A549 (cell line): ENCODE data around the gene SAMM50. TPM values are rescaled to one million over a fixed set of nuclear protein-coding genes. Genes with fewer than 3 reads are reported as not detected.

Experiments
- ATAC-seq, 2 experiments: fragments of 200-7000 bp in 1 of 2; fragments of >200 bp in 1 of 2; cut with Nextera tagmentation in 1 of 2; cut with Tn5 transposase in 1 of 2; 3 replicates each; pipeline versions ENCODE4 v1.8.0 to v1.9.1; 2018 to 2020; ENCODE audit warnings: mild to moderate bottlenecking in 1 of 2, moderate library complexity in 1 of 2
- CTCF ChIA-PET: fragments of 300-600 bp; sonication (Branson Sonifier 250); formaldehyde crosslinking; extraction: SDS; loops from one replicate; lab custom pipeline; 2021; ENCODE audit warnings: antibody characterized with exemption, inconsistent platforms; lab: Yijun Ruan, JAX
- POLR2A ChIA-PET: fragments of 350-600 bp; formaldehyde crosslinking; extraction: SDS; loops from one replicate; lab custom pipeline; 2021; ENCODE audit warnings: antibody characterized with exemption, inconsistent platforms; lab: Yijun Ruan, JAX
- DNase-seq, 2 experiments: peaks; one replicate each; pipeline versions ENCODE4 v3.0.0 to v3.0.0-alpha.2; 2011 to 2016; ENCODE audit warnings: low read depth in 1 of 2, low spot score in 1 of 2
- FAIRE-seq: peaks from 2 replicates; lab custom pipeline; 2011; peaks lifted over from hg19 to GRCh38; lab: Jason Lieb, UNC
- H3K27ac ChIP-seq, 2 experiments: fragments of >200 bp; sonication (Bioruptor Twin); formaldehyde crosslinking; 3 replicates each; pipeline ENCODE4 v1.5.1; 2016 to 2017
- H3K4me1 ChIP-seq: fragments of >200 bp; sonication (Bioruptor Twin); formaldehyde crosslinking; 3 replicates; pipeline ENCODE4 v1.6.1; 2016
- H3K4me2 ChIP-seq: fragments of >200 bp; sonication (Bioruptor Twin); formaldehyde crosslinking; 3 replicates; pipeline ENCODE4 v1.6.1; 2016
- H3K4me3 ChIP-seq: fragments of >200 bp; sonication (Bioruptor Twin); formaldehyde crosslinking; 3 replicates; pipeline ENCODE4 v1.5.1; 2016
- H3K9me3 ChIP-seq: fragments of >200 bp; sonication (Bioruptor Twin); formaldehyde crosslinking; 3 replicates; pipeline ENCODE4 v1.6.1; 2016
- BHLHE40 ChIP-seq: IDR thresholded peaks from 2 replicates; pipeline ENCODE4 v1.6.1; 2012; ENCODE audit warnings: low read depth, low read length, inconsistent platforms
- CBX2 ChIP-seq: fragments of 200-600 bp; sonication (generic); IDR thresholded peaks from 2 replicates; pipeline ENCODE4 v1.6.1; 2016; ENCODE audit warnings: low read depth, mild to moderate bottlenecking, borderline replicate concordance
- CEBPB ChIP-seq, 2 experiments: fragments of >200 bp in 1 of 2; sonication (Bioruptor Twin) in 1 of 2; formaldehyde crosslinking in 1 of 2; IDR thresholded peaks; 2 replicates each; pipeline ENCODE4 v1.6.1; 2012 to 2016
- EHF ChIP-seq: fragments of 250-450 bp; sonication (Bioruptor Pico); IDR thresholded peaks from 2 replicates; pipeline ENCODE4 v1.5.0; 2020; ENCODE audit warnings: mild to moderate bottlenecking
- ESRRA ChIP-seq: fragments of 150-350 bp; IDR thresholded peaks from 2 replicates; pipeline ENCODE4 v1.6.1; 2014; ENCODE audit warnings: mild to moderate bottlenecking, low read length, borderline replicate concordance
- FOSB ChIP-seq: fragments of 250-450 bp; sonication (Bioruptor Pico); IDR thresholded peaks from 2 replicates; pipeline ENCODE4 v1.5.0; 2020; ENCODE audit warnings: mild to moderate bottlenecking, moderate library complexity
- HOXB5 ChIP-seq: fragments of 250-450 bp; sonication (Bioruptor Pico); IDR thresholded peaks from 2 replicates; pipeline ENCODE4 v1.5.0; 2020; ENCODE audit warnings: mild to moderate bottlenecking, moderate library complexity
- JUN ChIP-seq, 2 experiments: fragments of >200 bp; sonication (Bioruptor Twin); formaldehyde crosslinking; IDR thresholded peaks; 2 replicates in 1 of 2; 3 replicates in 1 of 2; pipeline ENCODE4 v1.6.1; 2016 to 2017
- KDM1A ChIP-seq: fragments of 200-600 bp; sonication (generic); IDR thresholded peaks from 2 replicates; pipeline ENCODE4 v1.6.1; 2016; ENCODE audit warnings: low read depth, mild to moderate bottlenecking
- MAX ChIP-seq: IDR thresholded peaks from 2 replicates; pipeline ENCODE4 v1.6.1; 2012
- PHF8 ChIP-seq: fragments of 200-600 bp; sonication (generic); IDR thresholded peaks from 2 replicates; pipeline ENCODE4 v1.6.1; 2016; ENCODE audit warnings: low read depth, mild to moderate bottlenecking, antibody characterized with exemption, moderate library complexity, borderline replicate concordance
- POLR2A ChIP-seq: IDR thresholded peaks from 2 replicates; pipeline ENCODE4 v1.6.1; 2012; ENCODE audit warnings: mild to moderate bottlenecking, low read length
- RAD21 ChIP-seq, 2 experiments: fragments of >200 bp in 1 of 2; sonication (Bioruptor Twin) in 1 of 2; formaldehyde crosslinking in 1 of 2; IDR thresholded peaks in 1 of 2; conservative IDR thresholded peaks in 1 of 2; 2 replicates in 1 of 2; 3 replicates in 1 of 2; pipeline ENCODE4 v1.6.1; 2012 to 2018; ENCODE audit warnings: inconsistent platforms in 1 of 2
- RCOR1 ChIP-seq: fragments of 150-350 bp; IDR thresholded peaks from 2 replicates; pipeline ENCODE4 v1.6.1; 2014; ENCODE audit warnings: antibody characterized with exemption, low read length, low read depth
- TP53 ChIP-seq: fragments of 250-450 bp; sonication (Bioruptor Pico); IDR thresholded peaks from 2 replicates; pipeline ENCODE4 v1.5.0; 2021; ENCODE audit warnings: mild to moderate bottlenecking, moderate library complexity
- WGBS: methylation state at CpG from one replicate; pipeline ENCODE4 v1.1.6; 2017; ENCODE audit errors: missing lambda C conversion rate; 5-methylcytosine and 5-hydroxymethylcytosine counted together
- polyA plus RNA-seq, 4 experiments: library from polyadenylated mRNA; depleted of rRNA in 3 of 4; stranded (reverse); fragments of >200 nt; fragmentation: RNase III in 1 of 4; extraction: RNeasy Plus Mini Kit Qiagen cat#74134 plus additional on column Dnase treatment in 1 of 4; gene quantifications; 2 replicates in 3 of 4; 3 replicates in 1 of 4; pipeline ENCODE4 v1.2.3, GENCODE V29; 2011 to 2017
- TF ChIP-seq, protein P1 (sequence below): fragments of 150-350 bp; IDR thresholded peaks from 2 replicates; pipeline ENCODE4 v1.6.1; 2014; ENCODE audit warnings: low read depth, mild to moderate bottlenecking, low read length
- TF ChIP-seq, protein P2 (sequence below): IDR thresholded peaks from 2 replicates; pipeline ENCODE4 v1.6.1; 2012; ENCODE audit warnings: low read depth, borderline replicate concordance
- TF ChIP-seq, protein P3 (sequence below): fragments of 450-650 bp; IDR thresholded peaks from 2 replicates; pipeline ENCODE4 v1.6.1; 2014; ENCODE audit warnings: antibody characterized with exemption

Gene SAMM50
- polyA plus RNA-seq, 2 of the 4 experiments (the other 2 are of a cell fraction), result 49.3 to 51.4 TPM

DNA sequence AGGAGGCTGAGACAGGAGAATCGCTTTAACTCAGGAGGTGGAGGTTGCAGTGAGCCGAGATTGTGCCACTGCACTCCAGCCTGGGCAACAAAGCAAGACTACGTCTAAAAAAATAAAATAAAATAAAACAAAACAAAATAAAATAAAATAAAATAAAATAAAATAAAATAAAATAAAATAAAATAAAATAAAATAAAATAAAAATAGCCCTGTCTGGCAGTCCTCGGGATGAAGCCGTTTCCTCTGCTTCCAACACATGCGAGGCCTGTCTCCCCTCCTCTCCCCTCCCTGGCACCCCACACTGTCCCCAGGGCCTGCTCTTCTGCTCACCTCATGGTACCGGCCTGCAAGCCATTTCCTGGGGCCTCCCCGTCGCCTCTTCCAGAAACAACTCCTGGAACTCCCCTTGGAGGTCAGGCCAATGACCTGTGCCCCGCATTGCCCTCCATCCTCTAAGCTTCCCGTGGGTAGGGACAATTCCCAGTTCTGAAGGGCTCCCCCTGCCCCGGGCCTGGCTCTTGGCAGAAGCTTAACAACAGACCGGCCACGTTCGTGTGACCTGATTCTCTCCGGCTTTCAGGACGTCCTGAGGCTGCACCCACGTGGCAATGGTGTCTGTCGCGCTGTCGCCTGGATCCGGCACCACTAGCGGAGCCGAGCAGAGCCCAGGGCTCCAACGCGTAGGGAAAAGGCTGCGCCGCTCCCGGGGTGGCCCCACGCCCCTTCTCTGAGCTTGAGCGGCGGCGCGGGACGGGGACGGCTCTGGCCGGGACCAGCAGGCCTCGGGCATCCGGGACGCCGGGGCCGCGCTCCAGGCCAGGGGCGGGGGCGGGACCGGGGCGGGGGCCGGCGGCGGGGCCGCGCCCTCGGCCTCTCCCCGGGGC is 68.4 kb downstream of the SAMM50 start:
- ATAC-seq (peak; percentile 80 to 84), DNase-seq (peak in 1 of 2 experiments; percentile 51), FAIRE-seq (no peak)
- peak overlapping the region; percentile 93 for H3K4me2 ChIP-seq
- H3K9me3 ChIP-seq, result no peaks in the 10 kb centered on the region
- H3K4me3 ChIP-seq, result peak overlapping the region; percentile 95
- TF ChIP-seq, protein P1, sequence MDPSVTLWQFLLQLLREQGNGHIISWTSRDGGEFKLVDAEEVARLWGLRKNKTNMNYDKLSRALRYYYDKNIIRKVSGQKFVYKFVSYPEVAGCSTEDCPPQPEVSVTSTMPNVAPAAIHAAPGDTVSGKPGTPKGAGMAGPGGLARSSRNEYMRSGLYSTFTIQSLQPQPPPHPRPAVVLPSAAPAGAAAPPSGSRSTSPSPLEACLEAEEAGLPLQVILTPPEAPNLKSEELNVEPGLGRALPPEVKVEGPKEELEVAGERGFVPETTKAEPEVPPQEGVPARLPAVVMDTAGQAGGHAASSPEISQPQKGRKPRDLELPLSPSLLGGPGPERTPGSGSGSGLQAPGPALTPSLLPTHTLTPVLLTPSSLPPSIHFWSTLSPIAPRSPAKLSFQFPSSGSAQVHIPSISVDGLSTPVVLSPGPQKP, result no peak
- TF ChIP-seq PHF8 (peak; percentile 72), ESRRA (no peak), EHF (CRISPR knock-in tag) (no peak), BHLHE40 (no peak), HOXB5 (0 out of 2 replicates have a peak, but pooled peaks have one; percentile 33), RAD21 (conservative IDR thresholded peaks at IDR 0.05 in 1 of 2, IDR thresholded peaks at IDR 0.05 in 1 of 2) (no peak), CBX2 (no peak), POLR2A (peak; percentile 51), JUN (IDR thresholded peaks at IDR 0.05) (0 out of 5 replicates have a peak, but pooled peaks of 1 of the 2 experiments have one; percentile 20), MAX (peak; percentile 94), RCOR1 (no peak), FOSB (CRISPR knock-in tag) (no peak), KDM1A (no peak)
- TF ChIP-seq, protein P2, sequence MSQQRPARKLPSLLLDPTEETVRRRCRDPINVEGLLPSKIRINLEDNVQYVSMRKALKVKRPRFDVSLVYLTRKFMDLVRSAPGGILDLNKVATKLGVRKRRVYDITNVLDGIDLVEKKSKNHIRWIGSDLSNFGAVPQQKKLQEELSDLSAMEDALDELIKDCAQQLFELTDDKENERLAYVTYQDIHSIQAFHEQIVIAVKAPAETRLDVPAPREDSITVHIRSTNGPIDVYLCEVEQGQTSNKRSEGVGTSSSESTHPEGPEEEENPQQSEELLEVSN, result peak; percentile 81; the same call in 1 of the 2 replicates
- TF ChIP-seq, protein P3, sequence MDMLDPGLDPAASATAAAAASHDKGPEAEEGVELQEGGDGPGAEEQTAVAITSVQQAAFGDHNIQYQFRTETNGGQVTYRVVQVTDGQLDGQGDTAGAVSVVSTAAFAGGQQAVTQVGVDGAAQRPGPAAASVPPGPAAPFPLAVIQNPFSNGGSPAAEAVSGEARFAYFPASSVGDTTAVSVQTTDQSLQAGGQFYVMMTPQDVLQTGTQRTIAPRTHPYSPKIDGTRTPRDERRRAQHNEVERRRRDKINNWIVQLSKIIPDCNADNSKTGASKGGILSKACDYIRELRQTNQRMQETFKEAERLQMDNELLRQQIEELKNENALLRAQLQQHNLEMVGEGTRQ, result 0 out of 2 replicates have a peak, but pooled peaks have one; percentile 18
- peaks cover 35% of the 10 kb centered on the region for H3K4me1 ChIP-seq
- WGBS, result 29% methylated on average over 15 of the region's 54 CpGs
- POLR2A ChIA-PET, result interaction anchor here (1.1 kb wide), 1 partner anchor 14 kb away, joined by 4 read pairs; no protein-coding TSS in a partner anchor
- peak overlapping the region; percentile 98 to 100 for H3K27ac ChIP-seq
- CTCF ChIA-PET, result interaction anchor here (0.6 to 3.0 kb wide), 3 partner anchors 31 to 160 kb away, joined by 3 to 11 read pairs (median 6); no protein-coding TSS in a partner anchor

- POLR2A ChIA-PET, result interaction anchor here (1.1 kb wide), 1 partner anchor 13 kb away, joined by 4 read pairs; no protein-coding TSS in a partner anchor
- TF ChIP-seq, protein P2, result 0 out of 2 replicates have a peak, but pooled peaks have one; percentile 24
- TF ChIP-seq POLR2A (peak; percentile 4), JUN (IDR thresholded peaks at IDR 0.05) (peak in 1 of 2 experiments; percentile 38; a peak in 1 of 5 replicates), TP53 (CRISPR knock-in tag) (no peak), MAX (peak; percentile 46; the same call in 1 of the 2 replicates), CEBPB (IDR thresholded peaks at IDR 0.05) (no peak)
- Histone ChIP-seq H3K4me1 (peaks cover 41% of the 10 kb centered on the region), H3K27ac (peak within 1 kb of the TSS; percentile 98 to 100), H3K9me3 (no peaks in the 10 kb centered on the region), H3K4me3 (peak within 1 kb of the TSS; percentile 95), H3K4me2 (peak within 1 kb of the TSS; percentile 93)
- ATAC-seq, result peak; percentile 62
- CTCF ChIA-PET, result interaction anchor here (0.6 to 3.0 kb wide), 3 partner anchors 31 to 159 kb away, joined by 3 to 11 read pairs (median 6); no protein-coding TSS in a partner anchor
- DNase-seq, result peak in 1 of 2 experiments; percentile 9
- no peak for FAIRE-seq
- 2% methylated on average over 9 of the region's 83 CpGs for WGBS
Observed at GRCh38 chr22:44024288-44024921, 69.2 kb downstream of the SAMM50 start, which contains the start of gene PARVB. PARVB (plus strand) TSS chr22:44024302; CDS start chr22:44024340, 38 bp downstream.
